Measurements from ENCODE around the gene SYNJ2.

SYNJ2 gene

DNA sequence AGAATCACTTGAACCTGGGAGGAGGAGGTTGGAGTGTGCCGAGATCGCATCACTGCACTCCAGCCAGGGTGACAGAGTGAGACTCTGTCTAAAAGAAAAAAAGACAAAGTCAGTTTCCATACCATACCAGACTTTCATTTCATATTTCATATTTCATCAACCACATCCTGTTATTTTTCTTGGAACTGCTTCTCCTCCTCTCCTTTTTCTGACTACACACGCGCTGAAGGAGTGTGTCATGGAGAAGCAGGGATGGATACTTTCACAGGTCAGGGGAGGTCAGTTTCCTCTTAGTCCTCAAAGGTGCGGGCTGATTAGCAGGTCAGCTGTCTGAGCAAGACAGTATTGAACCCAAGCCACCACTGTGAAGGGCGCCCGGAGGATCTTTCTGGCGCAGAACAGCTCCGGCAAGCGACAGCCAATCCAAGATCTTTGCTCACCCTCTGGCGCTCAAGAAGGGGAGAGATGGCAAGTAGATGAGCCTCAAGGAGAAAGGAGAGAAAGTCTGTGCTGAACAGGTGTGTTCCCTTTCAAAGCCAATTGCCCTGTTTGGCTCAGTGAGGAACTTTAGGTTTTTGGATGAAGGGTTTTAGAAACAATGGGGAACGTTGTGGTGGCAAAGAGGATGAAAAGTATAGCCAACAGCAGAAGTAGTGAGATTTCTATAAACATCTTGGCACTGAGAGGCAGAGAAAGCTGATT is 18.9 kb upstream of the SYNJ2 start:
- no peak overlapping the region for H3K4me3 ChIP-seq (ENCODE audit: low read length)
- H3K27ac ChIP-seq (ENCODE audit: low read length): no peak overlapping the region

GRCh38 chr6:157964100-157964499 is 17.6 kb upstream of the SYNJ2 start:
- Histone ChIP-seq H3K27ac (ENCODE audit: low read length) (no peak overlapping the region), H3K27me3 (ENCODE audit: low read depth, low read length) (no peaks in the 10 kb centered on the region), H3K4me2 (ENCODE audit: low read length) (no peak overlapping the region), H3K9ac (ENCODE audit: low read length) (no peak overlapping the region), H4K20me1 (ENCODE audit: insufficient read depth, low read length) (no peaks in the 10 kb centered on the region), H3K4me1 (ENCODE audit: low read length) (no peaks in the 10 kb centered on the region), H3K9me3 (ENCODE audit: insufficient read depth, low read length) (no peaks in the 10 kb centered on the region), H3K4me3 (ENCODE audit: low read length) (no peak overlapping the region), H2AFZ (ENCODE audit: low read depth, low read length) (no peak overlapping the region), H3K36me3 (replicated peaks; ENCODE audit: low read depth, low read length) (no peaks in the 10 kb centered on the region), H3K79me2 (ENCODE audit: low read length) (no peaks in the 10 kb centered on the region)
- TF ChIP-seq, protein P1, sequence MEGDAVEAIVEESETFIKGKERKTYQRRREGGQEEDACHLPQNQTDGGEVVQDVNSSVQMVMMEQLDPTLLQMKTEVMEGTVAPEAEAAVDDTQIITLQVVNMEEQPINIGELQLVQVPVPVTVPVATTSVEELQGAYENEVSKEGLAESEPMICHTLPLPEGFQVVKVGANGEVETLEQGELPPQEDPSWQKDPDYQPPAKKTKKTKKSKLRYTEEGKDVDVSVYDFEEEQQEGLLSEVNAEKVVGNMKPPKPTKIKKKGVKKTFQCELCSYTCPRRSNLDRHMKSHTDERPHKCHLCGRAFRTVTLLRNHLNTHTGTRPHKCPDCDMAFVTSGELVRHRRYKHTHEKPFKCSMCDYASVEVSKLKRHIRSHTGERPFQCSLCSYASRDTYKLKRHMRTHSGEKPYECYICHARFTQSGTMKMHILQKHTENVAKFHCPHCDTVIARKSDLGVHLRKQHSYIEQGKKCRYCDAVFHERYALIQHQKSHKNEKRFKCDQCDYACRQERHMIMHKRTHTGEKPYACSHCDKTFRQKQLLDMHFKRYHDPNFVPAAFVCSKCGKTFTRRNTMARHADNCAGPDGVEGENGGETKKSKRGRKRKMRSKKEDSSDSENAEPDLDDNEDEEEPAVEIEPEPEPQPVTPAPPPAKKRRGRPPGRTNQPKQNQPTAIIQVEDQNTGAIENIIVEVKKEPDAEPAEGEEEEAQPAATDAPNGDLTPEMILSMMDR (IDR thresholded peaks at IDR 0.05; ENCODE audit: low read depth, low read length): no peak
- TF ChIP-seq EZH2phosphoT487 (IDR thresholded peaks at IDR 0.05; ENCODE audit: low read depth): no peak

More for the DNA sequence above, 18.9 kb upstream of the SYNJ2 start:
- no peaks in the 10 kb centered on the region for H3K4me1 ChIP-seq (ENCODE audit: low read length)
- no peaks in the 10 kb centered on the region for H3K9me3 ChIP-seq (ENCODE audit: insufficient read depth, low read length)
- H3K4me2 ChIP-seq (ENCODE audit: low read length): no peak overlapping the region
- H2AFZ ChIP-seq (ENCODE audit: low read depth, low read length): no peak overlapping the region
- no peaks in the 10 kb centered on the region for H3K79me2 ChIP-seq (ENCODE audit: low read length)
- TF ChIP-seq EZH2phosphoT487 (IDR thresholded peaks at IDR 0.05; ENCODE audit: low read depth): no peak
- TF ChIP-seq, protein P1 (IDR thresholded peaks at IDR 0.05; ENCODE audit: low read depth, low read length): no peak
- H3K9ac ChIP-seq (ENCODE audit: low read length): no peak overlapping the region
- no peaks in the 10 kb centered on the region for H3K27me3 ChIP-seq (ENCODE audit: low read depth, low read length)
- H3K36me3 ChIP-seq (replicated peaks; ENCODE audit: low read depth, low read length): no peaks in the 10 kb centered on the region
- H4K20me1 ChIP-seq (ENCODE audit: insufficient read depth, low read length): no peaks in the 10 kb centered on the region

- Histone ChIP-seq H3K27me3 (ENCODE audit: low read depth, low read length) (no peaks in the 10 kb centered on the region), H3K27ac (ENCODE audit: low read length) (no peak overlapping the region)
- no peak for TF ChIP-seq EZH2phosphoT487 (IDR thresholded peaks at IDR 0.05; ENCODE audit: low read depth)
- TF ChIP-seq, protein P1 (IDR thresholded peaks at IDR 0.05; ENCODE audit: low read depth, low read length): no peak
These were observed 16.3 kb upstream of the SYNJ2 start for GRCh38 chr6:157965387-157965786.

DNA sequence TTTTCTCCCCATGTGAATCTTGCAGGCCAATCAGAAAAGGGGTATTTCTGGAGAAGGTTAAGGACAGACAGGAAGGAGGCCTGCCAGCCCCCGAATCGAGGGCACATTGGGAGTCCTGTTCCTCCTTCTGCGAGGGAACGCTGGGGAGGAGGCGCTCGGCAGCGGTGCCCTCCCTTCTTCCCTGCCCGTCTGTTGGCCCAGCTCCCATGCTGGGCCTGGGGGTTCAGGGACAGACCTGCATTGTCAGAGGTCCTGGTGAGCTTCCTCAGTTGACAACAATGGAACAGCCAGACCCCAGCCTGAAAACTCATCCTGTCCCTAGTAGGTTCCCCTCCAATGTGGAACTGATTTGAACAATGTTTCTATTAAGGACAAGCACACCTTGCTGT is 15.1 kb upstream of the SYNJ2 start:
- Histone ChIP-seq H3K79me2 (ENCODE audit: low read length) (no peaks in the 10 kb centered on the region), H3K4me3 (ENCODE audit: low read length) (no peak overlapping the region), H2AFZ (ENCODE audit: low read depth, low read length) (no peak overlapping the region), H3K4me2 (ENCODE audit: low read length) (no peak overlapping the region), H4K20me1 (ENCODE audit: insufficient read depth, low read length) (no peaks in the 10 kb centered on the region), H3K9me3 (ENCODE audit: insufficient read depth, low read length) (no peaks in the 10 kb centered on the region), H3K4me1 (ENCODE audit: low read length) (no peaks in the 10 kb centered on the region), H3K9ac (ENCODE audit: low read length) (no peak overlapping the region), H3K27me3 (ENCODE audit: low read depth, low read length) (peaks cover 6% of the 10 kb centered on the region), H3K27ac (ENCODE audit: low read length) (no peak overlapping the region), H3K36me3 (replicated peaks; ENCODE audit: low read depth, low read length) (no peaks in the 10 kb centered on the region)
- TF ChIP-seq, protein P1 (IDR thresholded peaks at IDR 0.05; ENCODE audit: low read depth, low read length): no peak
- TF ChIP-seq EZH2phosphoT487 (IDR thresholded peaks at IDR 0.05; ENCODE audit: low read depth): no peak

More at GRCh38 chr6:157965387-157965786, 16.3 kb upstream of the SYNJ2 start:
- H3K36me3 ChIP-seq (replicated peaks; ENCODE audit: low read depth, low read length): no peaks in the 10 kb centered on the region
- no peaks in the 10 kb centered on the region for H3K4me1 ChIP-seq (ENCODE audit: low read length)
- no peak overlapping the region for H3K9ac ChIP-seq (ENCODE audit: low read length)
- no peaks in the 10 kb centered on the region for H3K79me2 ChIP-seq (ENCODE audit: low read length)
- no peak overlapping the region for H3K4me2 ChIP-seq (ENCODE audit: low read length)
- H3K4me3 ChIP-seq (ENCODE audit: low read length): no peak overlapping the region
- no peaks in the 10 kb centered on the region for H4K20me1 ChIP-seq (ENCODE audit: insufficient read depth, low read length)
- H3K9me3 ChIP-seq (ENCODE audit: insufficient read depth, low read length): no peaks in the 10 kb centered on the region
- no peak overlapping the region for H2AFZ ChIP-seq (ENCODE audit: low read depth, low read length)
